ENCODE results near the gene MAGOHB. TPM values are rescaled to one million over a fixed set of nuclear protein-coding genes. Genes with fewer than 3 reads are reported as not detected.
"Not testable (repeated sequence)": the region's sequence is repeated elsewhere in the genome, so short reads cannot be mapped to it uniquely, and the experiment has no call there.

MAGOHB gene
- total and polyA plus RNA-seq, 2 of the 4 experiments (the other 2 are of a cell fraction) = 6.3 to 20.3 TPM

DNA sequence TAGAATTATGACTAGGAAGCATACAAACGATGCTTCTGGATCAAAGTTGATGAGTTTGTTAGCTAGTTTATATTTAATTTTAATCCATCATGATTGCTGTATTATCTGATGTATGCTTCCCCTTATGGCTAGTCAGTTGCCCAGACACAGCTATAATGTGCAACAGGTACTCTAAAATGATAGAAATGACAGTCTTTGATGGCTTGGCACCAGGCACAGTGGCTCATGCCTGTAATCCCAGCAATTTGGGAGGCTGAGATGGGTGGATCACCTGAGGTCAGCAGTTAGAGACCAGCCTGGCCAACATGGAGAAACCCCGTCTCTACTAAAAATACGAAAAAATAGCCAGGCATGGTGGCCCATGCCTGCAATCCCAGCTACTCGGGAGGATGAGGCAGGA is 2.2 kb downstream of the MAGOHB start:
- ATAC-seq (ENCODE audit: low read depth) = not testable (repeated sequence)

More for the DNA sequence above, 2.2 kb downstream of the MAGOHB start:
- H3K56ac ChIP-seq (ENCODE audit: extremely low read depth, insufficient read depth, low read length); H3K27ac ChIP-seq (ENCODE audit: insufficient read depth, low read length); H2BK5ac ChIP-seq (ENCODE audit: low read depth, low read length, poor library complexity, severe bottlenecking); H2AK5ac ChIP-seq (ENCODE audit: low read depth, low read length); H3K4ac ChIP-seq (ENCODE audit: low read depth, low read length); H3K4me2 ChIP-seq (ENCODE audit: low read depth, low read length); H3K9me3 ChIP-seq (ENCODE audit: control insufficient read depth, insufficient read depth, low read length); dilution Hi-C loops (cut with HindIII; ENCODE audit: low sequenced_read_pairs, unreplicated experiment); H3K4me1 ChIP-seq (ENCODE audit: control insufficient read depth, insufficient read depth, low read length); CTCF ChIA-PET; H3K4me3 ChIP-seq (ENCODE audit: insufficient read depth, low read depth, low read length); POLR2A ChIA-PET (ENCODE audit: unreplicated experiment); BruUV-seq (replicated peaks); H4K20me1 ChIP-seq (ENCODE audit: insufficient read depth, low read length); H2BK120ac ChIP-seq (ENCODE audit: low read depth, low read length); H3K27me3 ChIP-seq (ENCODE audit: control insufficient read depth, insufficient read depth, low read length); H3K9ac ChIP-seq (ENCODE audit: low read depth, low read length); H4K5ac ChIP-seq (ENCODE audit: low read depth, low read length); H4K8ac ChIP-seq (ENCODE audit: low read depth in 2 of 2, low read length in 2 of 2); H3K9me1 ChIP-seq (ENCODE audit: insufficient read depth, low read length); H3K14ac ChIP-seq (replicated peaks; ENCODE audit: low read depth, low read length); in situ Hi-C loops (cut with MboI; ENCODE audit: low sequenced_read_pairs); DNase-seq; H2AK9ac ChIP-seq (replicated peaks; ENCODE audit: low read depth, low read length, poor library complexity); H2BK15ac ChIP-seq (ENCODE audit: low read depth, low read length); H3K36me3 ChIP-seq (ENCODE audit: control insufficient read depth, insufficient read depth, low read length); H3K18ac ChIP-seq (ENCODE audit: low read depth, low read length); H2BK20ac ChIP-seq (ENCODE audit: low read depth, low read length); H2AFZ ChIP-seq (replicated peaks; ENCODE audit: low read length, poor library complexity); H4K91ac ChIP-seq (ENCODE audit: insufficient read depth, low read depth, low read length); H3K23ac ChIP-seq (ENCODE audit: low read depth, low read length): not testable (repeated sequence)
- 100% methylated on average over 2 of the region's 4 CpGs; no CpG with 5 or more reads in 1 of the 2 experiments for WGBS, 2 experiments (ENCODE audit: extremely low coverage in 2 of 2, insufficient read length in 1 of 2)
- peaks cover 6 to 16% of the 10 kb centered on the region in 2 experiments; a peak in 3 of 4 replicates for H3K79me1 ChIP-seq (ENCODE audit: low read depth in 1 of 2, low read length in 2 of 2)
- intact Hi-C loops (cut with micrococcal nuclease) = loop anchor here (10.0 kb wide), 1 partner anchor 584 kb away; no protein-coding TSS in a partner anchor
